ENCODE measurements around the gene EML4. TPM values are rescaled to one million over a fixed set of nuclear protein-coding genes. Genes with fewer than 3 reads are reported as not detected.

The EML4 gene, protein sequence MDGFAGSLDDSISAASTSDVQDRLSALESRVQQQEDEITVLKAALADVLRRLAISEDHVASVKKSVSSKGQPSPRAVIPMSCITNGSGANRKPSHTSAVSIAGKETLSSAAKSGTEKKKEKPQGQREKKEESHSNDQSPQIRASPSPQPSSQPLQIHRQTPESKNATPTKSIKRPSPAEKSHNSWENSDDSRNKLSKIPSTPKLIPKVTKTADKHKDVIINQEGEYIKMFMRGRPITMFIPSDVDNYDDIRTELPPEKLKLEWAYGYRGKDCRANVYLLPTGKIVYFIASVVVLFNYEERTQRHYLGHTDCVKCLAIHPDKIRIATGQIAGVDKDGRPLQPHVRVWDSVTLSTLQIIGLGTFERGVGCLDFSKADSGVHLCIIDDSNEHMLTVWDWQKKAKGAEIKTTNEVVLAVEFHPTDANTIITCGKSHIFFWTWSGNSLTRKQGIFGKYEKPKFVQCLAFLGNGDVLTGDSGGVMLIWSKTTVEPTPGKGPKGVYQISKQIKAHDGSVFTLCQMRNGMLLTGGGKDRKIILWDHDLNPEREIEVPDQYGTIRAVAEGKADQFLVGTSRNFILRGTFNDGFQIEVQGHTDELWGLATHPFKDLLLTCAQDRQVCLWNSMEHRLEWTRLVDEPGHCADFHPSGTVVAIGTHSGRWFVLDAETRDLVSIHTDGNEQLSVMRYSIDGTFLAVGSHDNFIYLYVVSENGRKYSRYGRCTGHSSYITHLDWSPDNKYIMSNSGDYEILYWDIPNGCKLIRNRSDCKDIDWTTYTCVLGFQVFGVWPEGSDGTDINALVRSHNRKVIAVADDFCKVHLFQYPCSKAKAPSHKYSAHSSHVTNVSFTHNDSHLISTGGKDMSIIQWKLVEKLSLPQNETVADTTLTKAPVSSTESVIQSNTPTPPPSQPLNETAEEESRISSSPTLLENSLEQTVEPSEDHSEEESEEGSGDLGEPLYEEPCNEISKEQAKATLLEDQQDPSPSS
- total RNA-seq = 30.9 and 44.2 TPM in 2 replicates

GRCh38 chr2:42169100-42169873, at the start of gene EML4:
Gene EML4 (plus strand): TSS chr2:42169353. CDS start chr2:42169612, 259 bp downstream.

GRCh38 chr2:42360890-42361727, 192.0 kb downstream of the EML4 start, which contains the start of gene COX7A2L:
Gene COX7A2L (minus strand): TSS chr2:42361217. CDS start chr2:42361161, 56 bp downstream.

Other genes with a start within 250 kb of the EML4 start
- gene PKDCC, start 121.3 kb upstream of the EML4 start, total RNA-seq = 12.3 and 15.6 TPM in 2 replicates
- gene COX7A2L, start 191.9 kb downstream of the EML4 start, total RNA-seq = 162 and 174 TPM in 2 replicates

Measured in articular chondrocyte of knee joint (primary cell).